Activated naive CD8-positive, alpha-beta T cell treated with anti-CD3 and anti-CD28 coated beads, Interleukin-2, amount 50 U/mL, for 16 hours (primary cell): ENCODE results near the gene FILIP1.

ENCODE experiments used
- DNase-seq: peaks from one replicate; pipeline ENCODE4 v3.0.0-alpha.2; 2020; ENCODE audit warnings: low read depth, low spot score

The FILIP1 gene

DNA sequence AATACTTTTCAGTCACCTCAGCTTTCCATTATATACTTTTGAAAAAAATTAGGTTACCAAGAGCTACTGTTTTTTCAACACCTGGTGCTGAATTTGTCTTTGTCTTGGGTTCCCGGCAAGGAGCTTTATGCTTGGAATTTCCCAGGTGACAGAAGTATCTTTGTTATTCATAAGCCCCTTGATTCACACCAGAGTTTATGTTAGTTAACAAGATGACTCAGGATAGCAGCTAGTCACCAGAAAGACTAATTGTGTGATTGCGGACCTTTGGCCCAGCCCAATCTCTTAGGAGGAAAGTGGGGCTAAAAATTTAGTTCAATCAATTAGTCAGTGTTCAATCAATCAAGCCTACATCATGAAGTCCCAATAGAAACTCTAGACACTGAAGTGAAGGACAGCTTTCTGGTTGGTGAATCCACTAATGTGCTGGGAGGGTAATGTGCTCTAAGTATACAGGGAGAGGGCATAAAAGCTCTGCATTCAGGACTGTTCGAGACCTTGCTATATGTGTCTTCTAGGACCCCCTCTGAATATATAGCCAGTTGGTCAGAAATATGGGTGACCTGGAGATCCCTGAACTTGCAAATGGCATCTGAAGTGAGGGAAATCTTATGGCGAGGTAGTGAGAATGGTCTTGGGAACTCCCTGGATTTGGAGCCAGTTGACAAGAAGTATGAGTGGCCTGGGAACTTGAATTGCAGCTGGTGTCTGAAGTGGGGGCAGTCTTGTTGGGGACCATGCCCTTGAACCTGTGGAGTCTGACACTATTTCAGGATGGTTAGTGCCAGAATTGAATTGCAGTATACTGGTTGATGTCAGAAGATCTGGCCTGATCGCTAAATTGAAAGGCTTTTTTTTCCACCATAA is 225.2 kb downstream of the FILIP1 start:
- no peak for DNase-seq

DNA sequence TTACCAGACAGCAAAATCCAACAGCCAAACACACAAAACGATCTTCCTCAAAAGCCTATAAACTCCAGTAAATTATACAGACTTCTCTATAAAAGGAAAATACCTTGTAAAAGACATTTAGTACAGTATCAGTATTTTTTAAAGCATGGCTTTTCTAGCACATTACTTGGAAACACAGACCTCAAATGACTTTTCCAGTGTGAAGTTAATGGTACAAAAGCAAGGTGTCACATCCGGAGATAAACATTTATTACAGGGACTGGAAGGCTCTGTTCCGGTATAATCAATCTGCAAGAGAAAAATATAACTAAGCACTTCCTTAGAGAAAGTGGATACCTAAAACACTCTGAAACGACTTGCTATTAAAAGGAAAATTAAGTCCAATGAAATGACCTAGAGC is 226.1 kb downstream of the FILIP1 start:
- DNase-seq = no peak

DNA sequence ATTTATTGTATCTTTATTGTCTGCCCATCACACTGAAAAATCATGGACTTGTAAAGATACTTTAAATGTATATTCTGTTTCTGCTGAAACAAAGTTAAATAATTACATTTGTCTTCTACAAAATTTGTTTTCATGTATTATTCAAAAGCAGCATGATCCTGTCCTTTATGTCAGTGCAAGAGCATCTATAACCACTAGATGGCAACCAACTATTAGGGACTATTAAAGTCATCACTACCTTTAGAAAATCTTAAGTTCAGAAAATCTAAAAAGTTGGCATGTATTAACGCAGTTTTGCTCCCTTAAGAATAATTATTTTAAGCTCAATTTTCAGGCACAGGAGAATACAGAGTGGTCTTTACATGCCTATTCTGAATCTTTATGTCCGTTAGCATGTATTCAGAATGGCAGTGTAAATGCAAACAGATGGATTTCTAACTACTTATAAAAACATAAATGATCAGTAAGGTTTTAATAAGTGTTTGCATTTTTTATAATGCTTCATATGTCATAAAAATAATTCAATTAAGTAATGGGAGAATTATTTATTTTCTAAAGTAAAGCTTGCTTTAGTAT is 226.8 kb downstream of the FILIP1 start:
- no peak for DNase-seq

DNA sequence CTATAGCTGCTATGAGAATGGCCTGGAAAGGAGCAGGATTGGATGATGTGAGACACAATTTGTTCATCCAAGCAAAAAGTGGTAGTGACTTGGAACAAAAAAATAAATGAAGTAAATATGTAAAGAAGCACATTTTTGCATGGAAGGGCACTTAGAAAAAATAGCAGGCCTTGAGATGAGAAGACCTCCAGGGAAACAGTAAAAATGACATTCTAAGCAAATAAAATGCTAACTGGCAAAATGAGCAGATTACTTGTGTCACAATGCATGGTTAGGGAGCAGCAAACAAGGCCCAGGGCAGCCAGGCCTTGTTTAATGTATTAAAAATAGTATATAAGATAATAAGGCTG is 230.2 kb downstream of the FILIP1 start:
- no peak for DNase-seq

DNA sequence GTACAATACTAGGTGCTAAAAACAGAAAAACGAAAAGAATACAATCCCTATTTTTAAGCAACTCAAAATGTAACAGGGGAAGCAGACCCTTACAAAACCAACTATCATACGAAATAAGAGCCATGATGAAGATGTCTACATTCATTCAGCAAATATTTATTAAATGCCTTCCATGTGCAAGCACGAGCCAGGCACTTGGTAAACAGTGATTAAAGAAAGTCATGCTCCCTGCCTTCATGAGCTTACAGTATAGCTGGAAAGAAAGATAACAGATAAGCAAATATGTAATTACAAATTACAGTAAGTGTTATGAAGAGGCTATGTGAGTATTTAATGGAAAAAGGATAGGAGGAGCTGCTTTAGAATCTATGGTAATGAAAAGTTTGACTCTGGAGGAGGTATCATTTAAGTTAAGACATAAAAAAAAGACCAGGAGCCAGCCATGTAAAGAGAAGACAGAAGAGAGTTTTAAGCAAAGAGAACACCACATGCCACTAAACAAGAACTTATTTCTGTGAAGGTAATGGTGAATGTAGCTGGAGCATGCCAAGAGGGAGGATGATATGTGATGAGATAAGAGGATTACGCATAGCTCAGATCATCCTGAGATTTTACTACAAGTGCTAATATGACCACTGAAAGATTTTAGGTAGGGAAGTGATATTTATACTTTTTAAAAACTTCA is 230.7 kb downstream of the FILIP1 start:
- no peak for DNase-seq

DNA sequence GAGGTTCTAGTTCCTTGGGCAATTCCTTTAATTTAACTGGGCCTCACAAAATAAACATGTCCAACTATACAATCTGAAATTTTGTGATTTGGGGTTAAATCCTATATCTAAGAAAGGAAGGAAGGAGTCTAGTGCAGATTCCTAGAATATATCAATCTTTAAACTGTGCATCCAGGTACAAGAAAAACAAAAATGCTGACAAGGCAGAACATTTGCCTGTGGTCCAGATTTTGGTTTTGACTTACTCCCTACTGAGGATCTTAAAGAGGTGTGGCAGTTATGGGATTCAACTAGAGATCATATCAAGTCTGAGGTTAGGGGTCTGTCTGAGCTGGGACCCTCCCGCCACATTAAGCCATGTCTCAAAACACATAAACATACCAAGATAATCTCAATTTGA is 232.3 kb downstream of the FILIP1 start:
- no peak for DNase-seq

DNA sequence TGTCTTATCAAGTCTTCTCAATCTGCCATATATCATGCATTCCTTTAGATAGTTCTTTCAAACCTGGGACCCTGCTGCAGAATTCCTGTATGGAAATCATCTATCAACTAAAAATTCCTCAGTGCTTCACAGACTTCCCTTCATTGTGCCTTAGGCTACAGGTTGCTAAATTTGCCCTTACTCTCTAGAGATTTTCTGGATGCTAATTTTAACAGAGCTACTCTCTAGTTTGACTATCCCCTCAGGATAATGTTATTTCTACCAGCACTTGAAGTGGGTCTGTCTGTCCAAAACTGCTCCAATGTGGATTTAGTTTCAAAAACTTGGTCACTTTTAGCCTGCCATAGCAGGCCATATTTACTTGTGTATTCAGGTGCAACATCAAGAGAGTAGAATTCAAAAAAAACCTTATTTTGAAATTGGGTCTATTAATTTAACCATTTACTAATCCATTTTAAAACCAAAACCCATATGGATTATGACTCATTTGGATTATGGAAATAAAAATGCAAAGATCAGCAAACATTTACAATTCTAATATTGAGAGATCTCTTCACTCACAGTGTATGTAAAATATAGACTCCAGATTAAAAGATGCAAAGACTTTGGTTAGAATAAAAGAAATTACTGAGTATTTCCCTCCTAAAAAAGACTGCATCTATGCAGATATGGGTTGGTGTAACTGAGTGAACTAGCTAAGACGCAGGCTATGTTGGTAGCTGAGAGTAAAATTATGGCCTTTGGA is 236.1 kb downstream of the FILIP1 start:
- no peak for DNase-seq

DNA sequence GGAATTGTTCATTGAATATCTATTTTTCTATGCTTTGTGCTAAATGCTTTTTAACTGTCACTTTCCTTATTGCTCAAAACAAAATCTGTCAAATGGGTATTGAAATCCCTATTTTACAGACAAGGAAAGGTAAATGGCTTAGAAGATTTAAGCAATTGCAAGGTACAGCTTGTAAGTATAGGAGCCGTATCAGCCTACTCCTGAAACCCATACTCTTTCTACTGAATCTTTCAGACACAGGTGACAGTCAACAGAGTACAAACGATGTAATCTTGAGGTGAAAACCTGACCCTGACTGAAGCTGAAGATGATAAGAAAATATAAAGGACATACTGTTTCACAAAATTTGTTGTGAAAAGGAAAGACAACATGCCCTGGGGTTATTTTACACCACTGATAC is 243.0 kb downstream of the FILIP1 start:
- DNase-seq = no peak

DNA sequence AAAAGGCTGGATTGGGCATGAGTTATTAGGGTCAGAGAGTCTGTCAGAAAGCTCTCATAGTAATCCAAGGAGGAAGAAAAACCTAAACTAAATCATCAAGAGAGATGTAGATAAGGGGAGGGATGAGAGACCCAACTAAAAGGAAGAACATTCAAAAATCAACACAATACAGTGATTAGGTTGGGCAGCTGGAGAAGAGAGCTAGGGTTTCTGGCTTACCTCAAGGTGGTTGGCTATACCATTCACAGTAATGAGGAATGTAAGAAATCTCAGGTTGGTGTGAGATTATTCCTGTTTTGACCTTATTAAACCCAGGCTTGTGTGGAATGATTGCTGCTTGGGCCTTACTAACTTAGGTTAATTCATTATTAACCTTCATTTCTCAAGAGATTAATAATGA is 243.8 kb downstream of the FILIP1 start:
- DNase-seq = no peak

DNA sequence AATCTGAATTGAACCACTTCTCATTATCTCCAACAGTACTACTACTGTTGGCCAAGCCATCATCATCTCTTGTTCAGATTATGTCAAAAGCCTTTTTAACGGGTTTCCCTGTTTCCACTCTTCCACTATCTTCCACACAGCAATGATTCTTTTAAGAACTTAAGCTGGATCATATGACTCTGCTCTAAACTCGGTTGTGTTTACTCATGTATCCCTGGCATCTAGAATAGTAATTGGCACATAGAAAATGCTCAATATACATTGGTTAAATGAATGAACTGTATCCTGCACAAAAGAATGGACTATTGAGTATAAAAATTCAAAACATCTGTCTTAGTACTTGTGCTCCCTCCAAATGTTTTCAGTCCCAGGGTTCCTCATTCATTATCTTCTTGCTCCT is 247.2 kb downstream of the FILIP1 start:
- DNase-seq = no peak

DNA sequence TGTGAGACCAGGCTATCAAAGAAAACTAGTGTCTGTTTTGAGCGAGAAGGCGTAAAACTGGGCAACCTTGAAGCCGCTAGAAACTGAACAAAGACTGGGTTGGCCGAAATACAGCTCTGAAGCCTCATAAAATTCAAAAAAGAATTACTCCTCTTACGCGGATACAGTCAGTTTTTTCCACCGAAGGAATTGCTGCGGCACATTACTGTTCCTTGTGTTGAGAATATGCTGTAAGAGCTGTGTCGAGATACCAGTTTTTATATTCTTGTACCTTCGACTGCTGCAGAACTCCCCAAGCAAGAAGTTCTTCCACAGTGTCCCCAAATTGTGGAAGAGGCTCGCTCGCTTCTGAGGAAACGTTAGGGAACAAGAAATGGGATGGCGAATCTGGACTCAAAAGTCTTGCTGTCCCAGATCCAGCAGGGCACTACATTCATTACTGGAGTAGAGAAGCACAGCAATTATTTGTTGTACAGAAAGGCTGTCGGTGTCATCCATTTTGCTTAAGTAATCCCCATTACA is 249.5 kb downstream of the FILIP1 start:
- DNase-seq = no peak

DNA sequence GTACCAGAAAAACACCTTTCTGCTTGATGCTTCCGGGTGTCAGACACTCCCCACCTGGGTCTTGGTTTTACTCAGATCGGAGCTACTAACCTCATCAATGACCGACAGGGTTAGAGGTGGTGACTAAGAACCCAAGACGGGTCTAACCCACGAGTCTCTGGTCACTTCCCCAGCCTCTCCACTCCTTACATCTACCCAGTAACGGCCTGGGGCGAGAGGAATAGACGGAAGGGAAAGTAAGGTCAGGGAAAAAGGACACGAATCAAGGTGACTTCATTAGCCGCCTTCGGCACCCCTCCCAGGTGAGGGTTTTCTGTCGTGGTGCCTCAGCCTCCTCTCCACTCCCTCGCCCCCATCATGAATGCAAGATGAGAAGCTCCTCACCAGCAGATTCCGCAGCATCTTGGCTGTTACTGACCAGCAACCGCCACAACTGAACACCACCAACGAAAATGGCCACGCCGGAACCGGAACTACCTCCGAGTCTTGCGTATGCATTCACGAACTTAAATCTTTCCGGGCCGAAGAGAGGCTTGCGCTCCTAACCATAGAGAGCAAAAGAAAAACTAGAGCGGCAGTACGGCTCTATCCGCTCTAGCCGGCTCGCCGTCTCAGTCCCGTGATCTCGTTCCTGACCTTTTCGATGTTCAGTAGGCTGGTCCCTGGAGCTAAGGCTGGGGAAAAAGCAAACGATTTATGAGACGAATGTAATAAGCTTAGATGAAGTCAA is 250.1 kb downstream of the FILIP1 start, which contains the start of gene COX7A2:
Gene COX7A2 (minus strand): TSS at position 469 of the 730 bp plus-strand sequence. CDS start 67 bp downstream, at position 402.
- peak; percentile 58 for DNase-seq
